Measurements from ENCODE around the gene GRIK2.

Gene GRIK2

DNA sequence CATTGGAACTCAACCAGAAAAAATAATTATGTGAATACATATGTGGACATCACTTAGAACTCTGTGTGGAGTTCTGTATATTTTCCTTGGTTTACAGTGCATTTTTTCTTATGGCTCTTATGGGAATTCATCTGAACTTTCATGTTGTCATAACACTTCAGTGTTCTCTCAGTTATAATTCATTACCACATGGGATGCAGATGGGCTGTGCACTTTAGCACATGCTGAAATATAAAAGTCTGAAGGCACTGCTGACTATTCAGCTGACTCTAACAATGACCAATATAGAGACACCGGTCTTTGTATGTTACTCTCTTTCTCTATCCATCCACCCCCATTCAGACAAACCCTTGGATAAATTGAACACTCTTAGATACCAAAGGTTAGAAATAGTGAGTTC lies 29.3 kb downstream of the GRIK2 start:
- H3K27me3 ChIP-seq (ENCODE audit: control insufficient read depth, insufficient read depth, low read length, poor library complexity, severe bottlenecking), result no peaks in the 10 kb centered on the region
- WGBS, 2 experiments, result 92 to 96% methylated on average over 1 of the region's 1 CpG
- no peak overlapping the region for H3K27ac ChIP-seq (ENCODE audit: insufficient read depth, low read depth, low read length, poor library complexity, severe bottlenecking)
- no peaks in the 10 kb centered on the region for H3K9me3 ChIP-seq (ENCODE audit: control insufficient read depth, low read length)
- H3K4me1 ChIP-seq (ENCODE audit: control insufficient read depth, insufficient read depth, low read length), result no peaks in the 10 kb centered on the region
- no peaks in the 10 kb centered on the region for H3K36me3 ChIP-seq (ENCODE audit: control insufficient read depth, insufficient read depth, low read length)
- H3K4me3 ChIP-seq (ENCODE audit: insufficient read depth, low read depth, low read length), result no peak overlapping the region

DNA sequence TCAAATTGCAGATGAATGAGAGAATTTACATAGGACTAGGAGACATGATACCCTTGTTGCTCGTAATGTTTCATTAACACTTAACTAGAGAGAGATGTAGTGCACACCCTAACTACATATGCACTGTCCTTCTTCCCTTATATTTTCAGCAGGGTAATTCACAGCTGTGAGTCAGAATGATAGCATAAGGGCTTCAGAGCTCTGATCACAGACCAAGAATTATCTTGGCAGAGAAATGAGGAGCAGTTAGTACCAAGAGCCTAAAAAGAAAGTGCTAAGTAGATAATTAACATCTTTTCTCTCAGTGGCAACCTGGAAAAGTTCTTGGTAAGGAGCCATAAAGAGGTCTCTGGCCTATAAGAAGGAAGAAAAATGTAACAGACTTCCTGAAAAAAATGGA lies 35.8 kb downstream of the GRIK2 start:
- no peak overlapping the region for H3K27ac ChIP-seq (ENCODE audit: insufficient read depth, low read depth, low read length, poor library complexity, severe bottlenecking)
- H3K4me3 ChIP-seq (ENCODE audit: insufficient read depth, low read depth, low read length), result no peak overlapping the region
- H3K4me1 ChIP-seq (ENCODE audit: control insufficient read depth, insufficient read depth, low read length), result no peaks in the 10 kb centered on the region
- 86 to 94% methylated on average over 1 of the region's 1 CpG for WGBS, 2 experiments
- no peaks in the 10 kb centered on the region for H3K27me3 ChIP-seq (ENCODE audit: control insufficient read depth, insufficient read depth, low read length, poor library complexity, severe bottlenecking)
- no peaks in the 10 kb centered on the region for H3K36me3 ChIP-seq (ENCODE audit: control insufficient read depth, insufficient read depth, low read length)
- no peaks in the 10 kb centered on the region for H3K9me3 ChIP-seq (ENCODE audit: control insufficient read depth, low read length)

DNA sequence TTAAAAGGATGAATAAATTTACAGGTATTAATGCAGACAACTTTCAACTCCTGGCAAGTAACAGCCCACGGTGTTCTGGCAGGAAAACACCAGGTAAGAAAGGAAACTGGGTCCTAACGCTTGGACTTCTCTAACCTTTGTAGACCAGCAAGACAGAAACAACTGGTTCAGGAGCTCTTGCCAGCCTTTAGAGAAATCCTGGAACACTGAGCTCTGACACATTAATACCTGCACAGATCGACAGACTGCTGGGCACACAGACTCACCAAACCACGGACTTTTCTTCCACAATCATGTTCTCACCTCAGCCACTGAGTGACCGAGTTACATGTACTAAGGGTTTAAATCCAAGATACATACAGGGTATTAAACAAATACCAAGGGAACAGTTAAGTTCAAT lies 36.3 kb downstream of the GRIK2 start:
- WGBS, 2 experiments, result 94 to 96% methylated on average over 5 of the region's 5 CpGs
- Histone ChIP-seq H3K36me3 (ENCODE audit: control insufficient read depth, insufficient read depth, low read length) (no peaks in the 10 kb centered on the region), H3K9me3 (ENCODE audit: control insufficient read depth, low read length) (no peaks in the 10 kb centered on the region), H3K4me3 (ENCODE audit: insufficient read depth, low read depth, low read length) (no peak overlapping the region), H3K4me1 (ENCODE audit: control insufficient read depth, insufficient read depth, low read length) (no peaks in the 10 kb centered on the region), H3K27ac (ENCODE audit: insufficient read depth, low read depth, low read length, poor library complexity, severe bottlenecking) (no peak overlapping the region), H3K27me3 (ENCODE audit: control insufficient read depth, insufficient read depth, low read length, poor library complexity, severe bottlenecking) (no peaks in the 10 kb centered on the region)

DNA sequence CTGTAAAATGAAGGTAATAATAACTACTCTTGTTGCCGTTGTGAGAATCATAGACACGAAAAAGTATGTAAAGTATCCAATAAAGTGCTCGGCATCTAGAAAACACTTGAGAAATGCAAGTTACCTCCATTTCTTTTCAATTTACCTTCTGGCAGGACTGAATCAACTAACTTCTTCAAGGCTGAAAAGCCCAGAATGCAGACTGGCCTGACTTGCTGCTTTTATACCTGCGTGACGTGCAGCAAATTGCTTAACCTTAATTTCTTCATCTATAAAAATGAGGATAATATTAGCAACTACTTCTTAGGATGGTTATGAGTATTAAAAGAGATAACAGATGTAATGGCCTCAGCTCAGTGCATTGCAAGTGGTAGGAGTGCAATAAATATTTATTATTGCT lies 39.6 kb downstream of the GRIK2 start:
- Histone ChIP-seq H3K27ac (ENCODE audit: insufficient read depth, low read depth, low read length, poor library complexity, severe bottlenecking) (no peak overlapping the region), H3K36me3 (ENCODE audit: control insufficient read depth, insufficient read depth, low read length) (no peaks in the 10 kb centered on the region), H3K9me3 (ENCODE audit: control insufficient read depth, low read length) (no peaks in the 10 kb centered on the region), H3K4me3 (ENCODE audit: insufficient read depth, low read depth, low read length) (no peak overlapping the region), H3K4me1 (ENCODE audit: control insufficient read depth, insufficient read depth, low read length) (no peaks in the 10 kb centered on the region), H3K27me3 (ENCODE audit: control insufficient read depth, insufficient read depth, low read length, poor library complexity, severe bottlenecking) (no peaks in the 10 kb centered on the region)
- WGBS, 2 experiments, result 89 to 98% methylated on average over 5 of the region's 5 CpGs

DNA sequence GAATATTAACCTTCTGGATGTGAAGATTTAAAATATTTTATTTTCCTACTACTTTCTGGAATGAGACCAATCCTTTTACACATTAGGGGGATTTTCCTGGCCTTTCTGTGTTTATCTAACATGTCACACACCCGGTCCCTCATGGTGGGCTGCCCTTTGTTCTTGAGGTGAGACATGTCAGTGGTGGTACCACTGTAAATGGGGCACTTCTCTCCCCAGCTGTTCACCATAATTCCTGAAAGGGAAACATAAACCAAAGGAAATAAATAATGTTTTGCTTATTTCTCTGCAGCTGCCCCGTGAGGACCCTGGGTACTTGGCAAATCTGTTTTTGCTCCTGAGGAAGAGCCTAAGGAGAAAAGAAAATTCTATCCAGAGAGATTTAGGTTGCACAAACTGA lies 41.1 kb downstream of the GRIK2 start:
- H3K27me3 ChIP-seq (ENCODE audit: control insufficient read depth, insufficient read depth, low read length, poor library complexity, severe bottlenecking), result no peaks in the 10 kb centered on the region
- H3K9me3 ChIP-seq (ENCODE audit: control insufficient read depth, low read length), result no peaks in the 10 kb centered on the region
- no peak overlapping the region for H3K27ac ChIP-seq (ENCODE audit: insufficient read depth, low read depth, low read length, poor library complexity, severe bottlenecking)
- H3K36me3 ChIP-seq (ENCODE audit: control insufficient read depth, insufficient read depth, low read length), result no peaks in the 10 kb centered on the region
- H3K4me3 ChIP-seq (ENCODE audit: insufficient read depth, low read depth, low read length), result no peak overlapping the region
- no peaks in the 10 kb centered on the region for H3K4me1 ChIP-seq (ENCODE audit: control insufficient read depth, insufficient read depth, low read length)
- 82 to 93% methylated on average over 2 of the region's 2 CpGs for WGBS, 2 experiments

DNA sequence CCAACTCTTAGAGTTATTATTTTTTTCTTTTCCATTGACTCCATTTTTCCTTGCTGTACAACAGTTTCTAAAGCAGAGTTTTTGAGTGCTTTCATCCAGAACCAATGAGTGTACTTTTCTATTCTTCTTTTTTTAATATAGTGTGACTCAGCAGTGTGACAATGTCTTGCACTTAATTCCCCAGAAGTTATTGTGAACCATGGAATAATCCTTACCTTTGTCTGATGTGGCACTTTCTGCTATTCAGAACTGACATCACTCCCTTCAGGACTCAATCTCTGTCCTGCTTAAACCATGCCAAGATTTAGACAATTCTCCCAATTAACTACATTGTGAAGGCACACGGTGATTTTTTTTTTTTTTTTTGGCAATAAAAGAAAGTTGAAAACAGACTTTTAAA lies 41.5 kb downstream of the GRIK2 start:
- no peaks in the 10 kb centered on the region for H3K4me1 ChIP-seq (ENCODE audit: control insufficient read depth, insufficient read depth, low read length)
- 100% methylated on average over 1 of the region's 1 CpG; no CpG with 5 or more reads in 1 of the 2 experiments for WGBS, 2 experiments
- H3K4me3 ChIP-seq (ENCODE audit: insufficient read depth, low read depth, low read length), result no peak overlapping the region

DNA sequence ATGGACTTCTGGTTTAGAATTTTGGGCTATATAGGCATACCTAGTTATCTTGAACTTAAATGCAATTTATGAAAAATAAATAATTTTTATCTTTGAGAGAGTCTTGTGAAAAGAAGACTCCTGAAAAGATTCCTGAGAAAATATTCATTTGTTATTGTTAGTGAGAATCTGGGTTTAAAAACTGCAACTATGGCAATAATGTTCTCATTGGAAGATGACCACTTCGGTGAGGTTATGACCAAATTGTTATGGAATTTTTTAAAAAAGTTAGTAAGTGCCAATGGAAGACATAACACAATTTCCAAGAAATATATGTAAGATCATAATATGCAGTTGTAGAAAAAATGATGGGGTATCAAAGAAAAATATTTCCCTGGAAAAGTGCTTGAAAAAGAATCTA lies 46.3 kb downstream of the GRIK2 start:
- H3K27me3 ChIP-seq (ENCODE audit: control insufficient read depth, insufficient read depth, low read length, poor library complexity, severe bottlenecking), result no peaks in the 10 kb centered on the region
- H3K27ac ChIP-seq (ENCODE audit: insufficient read depth, low read depth, low read length, poor library complexity, severe bottlenecking), result no peak overlapping the region
- no peaks in the 10 kb centered on the region for H3K36me3 ChIP-seq (ENCODE audit: control insufficient read depth, insufficient read depth, low read length)
- WGBS, 2 experiments, result 80 to 93% methylated on average over 1 of the region's 1 CpG
- no peaks in the 10 kb centered on the region for H3K9me3 ChIP-seq (ENCODE audit: control insufficient read depth, low read length)
- no peak overlapping the region for H3K4me3 ChIP-seq (ENCODE audit: insufficient read depth, low read depth, low read length)
- no peaks in the 10 kb centered on the region for H3K4me1 ChIP-seq (ENCODE audit: control insufficient read depth, insufficient read depth, low read length)

More for the DNA sequence above, 41.5 kb downstream of the GRIK2 start:
- Histone ChIP-seq H3K27me3 (ENCODE audit: control insufficient read depth, insufficient read depth, low read length, poor library complexity, severe bottlenecking) (no peaks in the 10 kb centered on the region), H3K9me3 (ENCODE audit: control insufficient read depth, low read length) (no peaks in the 10 kb centered on the region), H3K27ac (ENCODE audit: insufficient read depth, low read depth, low read length, poor library complexity, severe bottlenecking) (no peak overlapping the region), H3K36me3 (ENCODE audit: control insufficient read depth, insufficient read depth, low read length) (no peaks in the 10 kb centered on the region)

DNA sequence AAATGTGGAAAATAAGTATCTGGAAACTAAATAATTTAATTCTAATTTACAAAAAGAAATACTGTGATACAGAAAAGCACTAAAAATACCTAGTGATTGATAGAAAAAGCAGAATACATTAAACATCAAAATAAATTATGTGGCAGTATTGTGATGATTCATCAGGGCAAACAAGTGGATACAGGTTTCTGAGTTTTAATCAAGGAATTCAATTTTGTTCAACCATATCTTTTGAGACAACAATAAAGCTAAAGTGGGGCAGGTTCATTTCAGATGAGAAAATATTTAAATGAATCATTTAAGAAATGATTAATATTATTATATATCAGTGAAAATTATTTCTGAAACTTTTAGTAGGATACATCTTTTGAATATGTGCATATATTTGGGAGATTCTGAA lies 49.8 kb downstream of the GRIK2 start:
- Histone ChIP-seq H3K36me3 (ENCODE audit: control insufficient read depth, insufficient read depth, low read length) (no peaks in the 10 kb centered on the region), H3K4me1 (ENCODE audit: control insufficient read depth, insufficient read depth, low read length) (no peaks in the 10 kb centered on the region), H3K27ac (ENCODE audit: insufficient read depth, low read depth, low read length, poor library complexity, severe bottlenecking) (no peak overlapping the region), H3K4me3 (ENCODE audit: insufficient read depth, low read depth, low read length) (no peak overlapping the region), H3K27me3 (ENCODE audit: control insufficient read depth, insufficient read depth, low read length, poor library complexity, severe bottlenecking) (no peaks in the 10 kb centered on the region), H3K9me3 (ENCODE audit: control insufficient read depth, low read length) (no peaks in the 10 kb centered on the region)

DNA sequence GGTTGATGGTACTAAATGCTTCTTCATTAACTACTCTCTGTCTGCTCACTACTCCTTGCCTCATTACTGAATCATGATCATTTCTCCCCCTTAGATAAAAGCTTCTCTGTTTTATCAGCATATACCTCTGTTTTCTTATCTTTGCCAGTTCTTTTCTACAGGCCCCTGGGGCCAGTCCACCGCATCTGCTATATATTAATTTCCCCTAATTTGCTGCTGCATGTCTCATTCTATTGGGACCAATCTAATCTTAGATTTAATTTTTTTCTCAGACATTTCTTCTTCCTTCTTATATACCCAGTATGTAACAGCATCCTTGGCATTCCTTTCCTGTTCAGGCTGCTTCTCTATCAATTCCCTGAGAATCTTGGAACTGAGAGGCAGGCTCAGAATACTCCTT lies 51.2 kb downstream of the GRIK2 start:
- no peak overlapping the region for H3K4me3 ChIP-seq (ENCODE audit: insufficient read depth, low read depth, low read length)
- no peaks in the 10 kb centered on the region for H3K9me3 ChIP-seq (ENCODE audit: control insufficient read depth, low read length)
- no peaks in the 10 kb centered on the region for H3K36me3 ChIP-seq (ENCODE audit: control insufficient read depth, insufficient read depth, low read length)
- WGBS, 2 experiments, result 89 to 96% methylated on average over 1 of the region's 1 CpG
- no peaks in the 10 kb centered on the region for H3K27me3 ChIP-seq (ENCODE audit: control insufficient read depth, insufficient read depth, low read length, poor library complexity, severe bottlenecking)
- no peaks in the 10 kb centered on the region for H3K4me1 ChIP-seq (ENCODE audit: control insufficient read depth, insufficient read depth, low read length)
- H3K27ac ChIP-seq (ENCODE audit: insufficient read depth, low read depth, low read length, poor library complexity, severe bottlenecking), result no peak overlapping the region

DNA sequence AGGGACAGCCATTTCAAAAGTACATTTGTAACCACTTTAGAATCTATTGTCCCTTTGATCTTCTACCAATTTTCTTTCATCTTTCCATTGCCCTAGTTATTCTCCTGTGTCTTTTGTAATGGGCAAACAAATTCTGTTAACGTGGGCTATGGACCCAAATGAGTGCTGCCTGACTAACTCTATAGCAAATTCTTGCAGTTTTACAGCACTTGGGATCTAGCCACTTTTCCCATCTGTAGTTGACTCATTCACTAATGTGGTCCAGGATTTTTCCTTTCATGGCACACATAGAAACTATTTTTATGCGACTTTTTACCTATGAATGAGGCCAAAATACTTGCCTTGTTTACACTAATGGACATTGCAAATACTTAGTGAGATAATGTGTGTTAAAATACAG lies 52.0 kb downstream of the GRIK2 start:
- 82 to 95% methylated on average over 1 to 2 of the region's 2 CpGs for WGBS, 2 experiments
- no peaks in the 10 kb centered on the region for H3K36me3 ChIP-seq (ENCODE audit: control insufficient read depth, insufficient read depth, low read length)

DNA sequence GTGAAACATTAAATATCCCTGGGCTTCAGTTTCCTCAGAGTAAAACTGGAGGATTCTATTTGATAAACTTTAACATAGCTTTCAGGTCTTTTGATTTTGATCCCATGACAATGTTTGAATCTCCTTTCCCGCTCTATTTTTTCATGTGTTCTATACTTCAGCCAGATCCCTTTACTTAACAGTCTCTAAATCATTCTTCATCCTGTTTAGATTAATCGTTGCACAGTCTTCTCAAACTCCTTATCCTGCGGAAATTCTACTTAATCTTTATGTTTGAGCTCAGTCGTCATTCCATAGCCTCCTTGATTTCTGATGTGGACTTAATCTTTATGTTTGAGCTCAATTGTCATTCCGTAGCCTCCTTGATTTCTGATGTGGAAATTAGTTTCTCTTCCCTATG lies 57.4 kb downstream of the GRIK2 start:
- Histone ChIP-seq H3K9me3 (ENCODE audit: control insufficient read depth, low read length) (no peaks in the 10 kb centered on the region), H3K36me3 (ENCODE audit: control insufficient read depth, insufficient read depth, low read length) (no peaks in the 10 kb centered on the region), H3K4me3 (ENCODE audit: insufficient read depth, low read depth, low read length) (no peak overlapping the region), H3K27ac (ENCODE audit: insufficient read depth, low read depth, low read length, poor library complexity, severe bottlenecking) (no peak overlapping the region), H3K4me1 (ENCODE audit: control insufficient read depth, insufficient read depth, low read length) (no peaks in the 10 kb centered on the region), H3K27me3 (ENCODE audit: control insufficient read depth, insufficient read depth, low read length, poor library complexity, severe bottlenecking) (no peaks in the 10 kb centered on the region)
- WGBS, 2 experiments, result 97% methylated on average over 4 to 5 of the region's 5 CpGs

More for the DNA sequence above, 52.0 kb downstream of the GRIK2 start:
- Histone ChIP-seq H3K4me3 (ENCODE audit: insufficient read depth, low read depth, low read length) (no peak overlapping the region), H3K9me3 (ENCODE audit: control insufficient read depth, low read length) (no peaks in the 10 kb centered on the region), H3K27me3 (ENCODE audit: control insufficient read depth, insufficient read depth, low read length, poor library complexity, severe bottlenecking) (no peaks in the 10 kb centered on the region), H3K4me1 (ENCODE audit: control insufficient read depth, insufficient read depth, low read length) (no peaks in the 10 kb centered on the region), H3K27ac (ENCODE audit: insufficient read depth, low read depth, low read length, poor library complexity, severe bottlenecking) (no peak overlapping the region)
